ENCODE results near the gene TWF2.

The TWF2 gene

DNA sequence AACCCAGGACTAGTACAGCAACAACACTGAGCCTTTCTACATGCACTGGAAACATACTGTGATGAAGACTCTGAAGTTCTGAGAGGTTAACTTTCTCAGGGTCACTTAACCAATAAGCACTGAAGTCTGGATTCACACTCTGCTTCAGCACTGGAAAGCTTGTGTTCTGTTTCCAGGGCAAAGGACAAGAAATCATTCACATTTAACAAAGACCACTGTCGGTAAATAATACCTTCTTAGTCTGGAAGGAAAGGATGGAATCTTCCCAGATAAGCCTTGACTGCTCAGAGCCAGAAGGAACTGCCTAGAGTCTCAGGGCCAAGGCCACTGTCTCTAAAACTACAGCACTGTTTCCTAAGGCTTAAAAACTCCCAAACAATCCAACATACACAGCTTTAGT is 44.3 kb upstream of the TWF2 start:
- H3K4me3 ChIP-seq (ENCODE audit: low read length, poor library complexity, severe bottlenecking), result no peak overlapping the region
- no peak overlapping the region for H3K9ac ChIP-seq (ENCODE audit: low read depth, low read length, poor library complexity, severe bottlenecking)
- peaks cover 7% of the 10 kb centered on the region; the same call in 1 of the 2 replicates for H3F3A ChIP-seq (ENCODE audit: low read depth)
- peaks cover 31% of the 10 kb centered on the region for H3K4me1 ChIP-seq (ENCODE audit: insufficient read depth, low read length, poor library complexity, severe bottlenecking)
- H3K79me2 ChIP-seq (ENCODE audit: insufficient read depth, low read length), result peaks cover 22% of the 10 kb centered on the region
- H2AFZ ChIP-seq (ENCODE audit: low read length), result no peak overlapping the region
- no peaks in the 10 kb centered on the region for H3K36me3 ChIP-seq (ENCODE audit: insufficient read depth, low read length)
- no peaks in the 10 kb centered on the region for H4K20me1 ChIP-seq (ENCODE audit: insufficient read depth, low read length, poor library complexity, severe bottlenecking)
- H3K9me2 ChIP-seq (replicated peaks; ENCODE audit: low read depth, low read length), result no peaks in the 10 kb centered on the region
- no peaks in the 10 kb centered on the region for H3K9me3 ChIP-seq (ENCODE audit: insufficient read depth, low read depth, low read length)
- no peak for TF ChIP-seq EZH2phosphoT487 (IDR thresholded peaks at IDR 0.05; ENCODE audit: borderline replicate concordance)
- no peak for TF ChIP-seq CTCF (conservative IDR thresholded peaks at IDR 0.05; ENCODE audit: low read length)
- H3K4me2 ChIP-seq (ENCODE audit: low read depth, low read length, poor library complexity, severe bottlenecking), result no peak overlapping the region
- no peaks in the 10 kb centered on the region for H3K27me3 ChIP-seq (ENCODE audit: insufficient read depth, low read length, poor library complexity, severe bottlenecking)

GRCh38 chr3:52281981-52282801 is 43.2 kb upstream of the TWF2 start:
- peak overlapping the region; percentile 83 for H2AFZ ChIP-seq (ENCODE audit: low read length)
- H3K9ac ChIP-seq (ENCODE audit: low read depth, low read length, poor library complexity, severe bottlenecking), result peak overlapping the region; percentile 57

GRCh38 chr3:52280050-52280461 is 41.1 kb upstream of the TWF2 start:
- Histone ChIP-seq H3K4me3 (ENCODE audit: low read length, poor library complexity, severe bottlenecking) (peak overlapping the region; percentile 93), H3K36me3 (ENCODE audit: insufficient read depth, low read length) (no peaks in the 10 kb centered on the region), H3F3A (ENCODE audit: low read depth) (peaks cover 7% of the 10 kb centered on the region; the same call in 1 of the 2 replicates), H3K79me2 (ENCODE audit: insufficient read depth, low read length) (peaks cover 43% of the 10 kb centered on the region), H2AFZ (ENCODE audit: low read length) (no peak overlapping the region), H3K9me2 (replicated peaks; ENCODE audit: low read depth, low read length) (no peaks in the 10 kb centered on the region), H3K9me3 (ENCODE audit: insufficient read depth, low read depth, low read length) (no peaks in the 10 kb centered on the region), H3K4me2 (ENCODE audit: low read depth, low read length, poor library complexity, severe bottlenecking) (peak overlapping the region; percentile 80), H3K9ac (ENCODE audit: low read depth, low read length, poor library complexity, severe bottlenecking) (peak overlapping the region; percentile 78), H3K27me3 (ENCODE audit: insufficient read depth, low read length, poor library complexity, severe bottlenecking) (no peaks in the 10 kb centered on the region), H4K20me1 (ENCODE audit: insufficient read depth, low read length, poor library complexity, severe bottlenecking) (peaks cover 30% of the 10 kb centered on the region), H3K4me1 (ENCODE audit: insufficient read depth, low read length, poor library complexity, severe bottlenecking) (peaks cover 38% of the 10 kb centered on the region)
- no peak for TF ChIP-seq EZH2phosphoT487 (IDR thresholded peaks at IDR 0.05; ENCODE audit: borderline replicate concordance)
- TF ChIP-seq CTCF (conservative IDR thresholded peaks at IDR 0.05; ENCODE audit: low read length), result no peak

More at GRCh38 chr3:52281981-52282801, 43.2 kb upstream of the TWF2 start:
- no peak for TF ChIP-seq CTCF (conservative IDR thresholded peaks at IDR 0.05; ENCODE audit: low read length)
- peaks cover 9% of the 10 kb centered on the region for H4K20me1 ChIP-seq (ENCODE audit: insufficient read depth, low read length, poor library complexity, severe bottlenecking)
- peak overlapping the region; percentile 72 for H3K4me2 ChIP-seq (ENCODE audit: low read depth, low read length, poor library complexity, severe bottlenecking)
- H3K4me3 ChIP-seq (ENCODE audit: low read length, poor library complexity, severe bottlenecking), result peak overlapping the region; percentile 51
- no peaks in the 10 kb centered on the region for H3K9me3 ChIP-seq (ENCODE audit: insufficient read depth, low read depth, low read length)
- H3K79me2 ChIP-seq (ENCODE audit: insufficient read depth, low read length), result peaks cover 30% of the 10 kb centered on the region
- H3K36me3 ChIP-seq (ENCODE audit: insufficient read depth, low read length), result no peaks in the 10 kb centered on the region
- H3K4me1 ChIP-seq (ENCODE audit: insufficient read depth, low read length, poor library complexity, severe bottlenecking), result peaks cover 31% of the 10 kb centered on the region
- no peaks in the 10 kb centered on the region for H3K9me2 ChIP-seq (replicated peaks; ENCODE audit: low read depth, low read length)
- H3K27me3 ChIP-seq (ENCODE audit: insufficient read depth, low read length, poor library complexity, severe bottlenecking), result no peaks in the 10 kb centered on the region
- peaks cover 7% of the 10 kb centered on the region; the same call in 1 of the 2 replicates for H3F3A ChIP-seq (ENCODE audit: low read depth)
